ENCODE measurements around the gene UQCRC2.

DNA sequence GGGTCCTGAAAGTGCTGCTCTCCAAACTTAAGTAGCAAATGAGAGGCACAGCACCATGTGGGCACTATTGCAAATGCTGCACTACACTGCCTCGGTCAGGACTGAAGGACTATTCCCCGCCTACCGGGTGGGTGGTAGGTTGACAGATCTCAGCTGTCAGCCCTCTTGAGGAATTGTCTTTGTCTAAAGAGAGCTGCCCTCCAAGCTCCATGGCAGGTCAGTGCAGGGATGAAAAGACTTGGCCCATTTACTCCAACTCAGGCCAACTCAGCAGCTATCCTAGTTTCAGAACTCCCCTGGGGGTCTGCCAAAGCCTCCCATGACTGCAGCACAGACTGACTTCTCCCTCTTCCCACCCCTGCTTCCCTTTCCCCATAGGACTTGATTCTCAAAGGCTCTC, 51.2 kb downstream of the UQCRC2 start:
- TF ChIP-seq CTCF (IDR thresholded peaks at IDR 0.05) (no peak), POLR2A (IDR thresholded peaks at IDR 0.05) (no peak)
